GM11168 (cell line): ENCODE data around the gene TTLL12.
"Not testable (repeated sequence)": the region's sequence is repeated elsewhere in the genome, so short reads cannot be mapped to it uniquely, and the experiment has no call there.

Experiments
- in situ Hi-C: fragments of 300-500 bp; cut with MboI; formaldehyde crosslinking; loops from one replicate; pipeline ENCODE4 v1.12.0; 2022; ENCODE audit warnings: low sequenced_read_pairs; ENCODE audit not compliant: unreplicated experiment

TTLL12 gene

DNA sequence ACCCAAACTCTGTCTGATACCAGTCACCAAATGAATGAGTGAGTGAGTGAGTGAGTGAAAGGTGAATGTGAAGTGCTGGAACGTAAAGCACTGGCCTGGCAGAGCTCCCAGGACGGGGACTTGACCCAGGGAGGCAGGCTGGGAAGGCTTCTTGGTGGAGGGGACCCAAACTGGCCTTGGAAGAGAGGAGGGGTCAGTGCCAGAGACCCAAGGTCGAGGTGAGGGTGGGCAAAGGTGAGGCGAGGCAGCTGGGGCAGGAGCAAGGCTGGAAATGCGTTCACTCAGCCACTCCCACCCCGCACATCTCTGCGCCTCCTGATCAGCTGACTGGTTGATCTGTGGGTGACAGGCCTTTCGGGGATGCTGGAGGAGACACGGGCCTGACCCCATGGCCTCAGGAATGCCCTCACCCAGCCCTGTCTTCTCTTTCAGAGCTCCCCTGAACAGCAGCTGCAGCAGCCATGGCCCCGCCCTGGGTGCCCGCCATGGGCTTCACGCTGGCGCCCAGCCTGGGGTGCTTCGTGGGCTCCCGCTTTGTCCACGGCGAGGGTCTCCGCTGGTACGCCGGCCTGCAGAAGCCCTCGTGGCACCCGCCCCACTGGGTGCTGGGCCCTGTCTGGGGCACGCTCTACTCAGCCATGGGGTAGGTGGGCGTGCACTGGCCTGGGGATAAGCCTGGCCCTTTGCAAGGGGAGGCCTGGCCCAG lies 28.0 kb downstream of the TTLL12 start:
- in situ Hi-C loops = no loop called here

- in situ Hi-C loops = no loop called here
These were observed 28.9 kb downstream of the TTLL12 start for GRCh38 chr22:43157874-43158546.

DNA sequence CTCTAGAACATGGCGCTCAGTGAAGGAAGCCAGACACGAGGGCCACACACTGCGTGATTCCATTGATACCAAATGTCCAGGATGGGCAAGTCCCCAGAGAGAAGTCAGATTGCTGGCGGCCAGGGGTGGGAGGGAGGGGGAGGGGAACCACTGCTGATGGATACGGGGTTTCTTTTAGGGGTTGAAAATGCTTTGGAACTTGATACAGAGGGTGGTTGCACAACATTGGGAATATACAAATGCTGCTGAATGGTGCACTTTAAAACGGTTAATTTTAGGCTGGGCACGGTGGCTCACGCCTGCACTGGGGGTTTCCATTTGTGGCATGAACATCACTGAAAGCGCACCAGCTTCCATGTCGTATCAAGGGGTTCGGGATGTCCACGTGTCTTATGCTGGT lies 30.5 kb downstream of the TTLL12 start:
- in situ Hi-C loops = no loop called here

GRCh38 chr22:43155789-43156188 lies 31.1 kb downstream of the TTLL12 start:
- in situ Hi-C loops = no loop called here

GRCh38 chr22:43154887-43155536 lies 31.9 kb downstream of the TTLL12 start:
- in situ Hi-C loops = no loop called here

DNA sequence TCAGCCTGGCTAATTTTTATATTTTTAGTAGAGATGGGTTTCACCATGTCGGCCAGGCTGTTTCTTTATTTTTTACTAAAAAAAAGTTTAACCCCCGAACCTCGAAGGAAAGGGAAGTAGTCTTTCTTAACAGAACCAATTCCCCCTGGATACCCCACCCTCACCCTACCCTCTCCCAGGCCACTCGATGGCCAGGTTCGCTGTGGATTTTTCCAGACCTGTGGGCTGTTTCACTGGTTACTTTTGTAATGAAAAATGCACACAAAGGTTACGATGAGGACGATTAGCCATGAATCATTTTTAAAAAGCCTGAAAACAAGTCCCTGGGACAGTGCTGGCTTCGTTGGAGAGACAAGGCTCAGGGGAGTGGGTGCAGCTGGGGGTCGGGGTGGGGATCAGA lies 33.0 kb downstream of the TTLL12 start:
- in situ Hi-C loops = no loop called here

- in situ Hi-C loops = no loop called here
These were observed 34.4 kb downstream of the TTLL12 start for GRCh38 chr22:43152357-43153071.

- in situ Hi-C loops = no loop called here
These were observed 35.0 kb downstream of the TTLL12 start for GRCh38 chr22:43152003-43152356.

GRCh38 chr22:43151251-43152002 lies 35.5 kb downstream of the TTLL12 start, which contains the start of gene TSPO:
TSPO (plus strand) TSS chr22:43151559; CDS start chr22:43159239, 7,680 bp downstream.
- in situ Hi-C loops = no loop called here

- in situ Hi-C loops = no loop called here
These were observed 36.2 kb downstream of the TTLL12 start for GRCh38 chr22:43150731-43151206.

DNA sequence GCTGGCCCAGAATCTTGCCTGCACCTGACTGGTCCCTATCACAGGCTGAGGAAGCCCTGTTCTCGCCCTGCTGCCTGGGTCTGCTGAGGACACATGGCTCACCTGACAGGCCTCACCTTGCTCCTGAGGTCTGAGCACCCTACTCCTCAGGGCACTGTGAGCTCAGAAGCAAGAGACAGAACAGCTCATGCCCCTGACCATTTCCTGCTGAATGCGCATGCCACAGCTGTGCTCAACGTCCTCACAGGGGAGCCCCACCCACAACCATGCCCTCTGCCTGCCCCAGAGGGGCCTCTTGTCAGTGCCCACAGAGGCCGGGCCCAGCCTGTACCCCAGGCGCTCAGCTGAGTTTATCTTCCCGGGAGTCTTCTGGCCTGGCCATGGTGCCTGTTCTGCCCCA lies 38.4 kb downstream of the TTLL12 start:
- in situ Hi-C loops = no loop called here

DNA sequence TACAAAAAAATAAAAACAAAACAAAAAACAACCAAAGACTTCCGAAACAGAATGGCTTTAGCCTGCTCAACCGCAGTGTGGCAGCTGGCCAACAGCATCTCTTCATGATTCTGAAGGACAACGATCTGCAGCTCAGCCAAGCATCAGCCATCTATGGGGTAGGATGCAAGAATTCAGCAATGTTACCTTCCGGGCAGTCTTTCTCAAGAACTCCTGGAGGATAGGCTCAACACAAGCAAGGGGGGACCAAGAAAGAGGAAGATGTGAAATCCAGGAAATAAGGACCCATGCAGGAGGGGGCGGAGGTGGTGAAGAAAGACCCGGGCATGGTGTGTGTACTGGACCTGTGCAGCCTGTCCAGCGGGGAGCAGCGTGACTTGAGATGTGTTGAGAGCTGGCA lies 39.1 kb downstream of the TTLL12 start:
- in situ Hi-C loops = no loop called here

DNA sequence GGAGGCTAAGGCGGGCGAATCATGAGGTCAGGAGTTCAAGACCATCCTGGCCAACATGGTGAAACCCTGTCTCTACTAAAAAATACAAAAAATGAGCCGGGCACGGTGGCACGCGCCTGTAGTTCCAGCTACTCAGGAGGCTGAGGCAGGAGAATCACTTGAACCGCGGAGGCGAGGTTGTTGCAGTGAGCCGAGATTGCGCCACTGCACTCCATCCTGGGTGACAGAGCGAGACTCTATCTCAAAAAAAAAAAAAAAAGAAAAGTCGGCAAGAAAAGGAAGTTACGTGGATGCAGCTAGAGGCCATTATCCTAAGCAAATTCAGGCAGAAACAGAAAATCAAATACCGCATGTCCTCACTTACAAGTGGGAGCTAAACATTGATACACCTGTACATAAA lies 40.6 kb downstream of the TTLL12 start:
- in situ Hi-C loops = not testable (repeated sequence)

- in situ Hi-C loops = not testable (repeated sequence)
These were observed 41.6 kb downstream of the TTLL12 start for GRCh38 chr22:43145371-43145770.

GRCh38 chr22:43144949-43145348 lies 42.0 kb downstream of the TTLL12 start:
- in situ Hi-C loops = no loop called here

GRCh38 chr22:43142880-43143562 lies 43.9 kb downstream of the TTLL12 start, which contains the start of gene MCAT:
MCAT (minus strand) TSS chr22:43143398; CDS start chr22:43143348, 50 bp downstream.
- in situ Hi-C loops = no loop called here

GRCh38 chr22:43136801-43137200 lies 50.1 kb downstream of the TTLL12 start:
- in situ Hi-C loops = no loop called here

- in situ Hi-C loops = no loop called here
These were observed 50.7 kb downstream of the TTLL12 start for GRCh38 chr22:43136255-43136654.

GRCh38 chr22:43135565-43135964 lies 51.4 kb downstream of the TTLL12 start:
- in situ Hi-C loops = no loop called here
